Measurements from ENCODE around the gene NIPBL.
"Not testable (repeated sequence)": the region's sequence is repeated elsewhere in the genome, so short reads cannot be mapped to it uniquely, and the experiment has no call there.

The NIPBL gene

GRCh38 chr5:37028910-37029309 is 152.3 kb downstream of the NIPBL start:
- no peak for DNase-seq (ENCODE audit: low read depth)

GRCh38 chr5:37029436-37029835 is 152.9 kb downstream of the NIPBL start:
- no peak for DNase-seq (ENCODE audit: low read depth)

- no peak for DNase-seq (ENCODE audit: low read depth)
These were observed 158.4 kb downstream of the NIPBL start for GRCh38 chr5:37034955-37035354.

- no peak for DNase-seq (ENCODE audit: low read depth)
These were observed 161.3 kb downstream of the NIPBL start for GRCh38 chr5:37037840-37038239.

- DNase-seq (ENCODE audit: low read depth): no peak
These were observed 163.3 kb downstream of the NIPBL start for GRCh38 chr5:37039824-37040223.

- no peak for DNase-seq (ENCODE audit: low read depth)
These were observed 167.1 kb downstream of the NIPBL start for GRCh38 chr5:37043693-37044092.

GRCh38 chr5:37044120-37044519 is 167.6 kb downstream of the NIPBL start:
- DNase-seq (ENCODE audit: low read depth): no peak

GRCh38 chr5:37045703-37046102 is 169.1 kb downstream of the NIPBL start:
- no peak for DNase-seq (ENCODE audit: low read depth)

GRCh38 chr5:37047947-37048346 is 171.4 kb downstream of the NIPBL start:
- no peak for DNase-seq (ENCODE audit: low read depth)

GRCh38 chr5:37054391-37054790 is 177.8 kb downstream of the NIPBL start:
- DNase-seq (ENCODE audit: low read depth): no peak

GRCh38 chr5:37055383-37055990 is 178.9 kb downstream of the NIPBL start:
- DNase-seq (ENCODE audit: low read depth): no peak

GRCh38 chr5:37056762-37057161 is 180.2 kb downstream of the NIPBL start:
- DNase-seq (ENCODE audit: low read depth): no peak

- DNase-seq (ENCODE audit: low read depth): no peak
These were observed 183.5 kb downstream of the NIPBL start for GRCh38 chr5:37060030-37060429.

- no peak for DNase-seq (ENCODE audit: low read depth)
These were observed 187.2 kb downstream of the NIPBL start for GRCh38 chr5:37063739-37064138.

- no peak for DNase-seq (ENCODE audit: low read depth)
These were observed 187.9 kb downstream of the NIPBL start for GRCh38 chr5:37064442-37064841.

GRCh38 chr5:37071487-37071886 is 194.9 kb downstream of the NIPBL start:
- DNase-seq (ENCODE audit: low read depth): no peak

GRCh38 chr5:37071901-37072581 is 195.5 kb downstream of the NIPBL start:
- no peak for DNase-seq (ENCODE audit: low read depth)

- DNase-seq (ENCODE audit: low read depth): no peak
These were observed 198.9 kb downstream of the NIPBL start for GRCh38 chr5:37075399-37075950.

- DNase-seq (ENCODE audit: low read depth): no peak
These were observed 200.6 kb downstream of the NIPBL start for GRCh38 chr5:37077146-37077545.

GRCh38 chr5:37080697-37081096 is 204.1 kb downstream of the NIPBL start:
- DNase-seq (ENCODE audit: low read depth): no peak

- DNase-seq (ENCODE audit: low read depth): not testable (repeated sequence)
These were observed 206.4 kb downstream of the NIPBL start for GRCh38 chr5:37082977-37083376.

- DNase-seq (ENCODE audit: low read depth): not testable (repeated sequence)
These were observed 209.5 kb downstream of the NIPBL start for GRCh38 chr5:37086026-37086425.

GRCh38 chr5:37086466-37087173 is 210.1 kb downstream of the NIPBL start:
- no peak for DNase-seq (ENCODE audit: low read depth)

Data from stimulated activated CD8-positive, alpha-beta memory T cell treated with anti-CD3 and anti-CD28 coated beads, Interleukin-15, amount 100 ng/mL, for 24 hours (primary cell).